HG03097 (cell line): Measurements from ENCODE around the gene SCFD1.
"Not testable (repeated sequence)": the region's sequence is repeated elsewhere in the genome, so short reads cannot be mapped to it uniquely, and the experiment has no call there.

Experiments
- ATAC-seq: cut with Tn5 transposase; IDR thresholded peaks from one replicate; pipeline ENCODE4 v1.9.1; 2021; ENCODE audit not compliant: unreplicated experiment, low FRiP score

Gene SCFD1

GRCh38 chr14:30607156-30607780, 14.9 kb upstream of the SCFD1 start:
- no peak for ATAC-seq

DNA sequence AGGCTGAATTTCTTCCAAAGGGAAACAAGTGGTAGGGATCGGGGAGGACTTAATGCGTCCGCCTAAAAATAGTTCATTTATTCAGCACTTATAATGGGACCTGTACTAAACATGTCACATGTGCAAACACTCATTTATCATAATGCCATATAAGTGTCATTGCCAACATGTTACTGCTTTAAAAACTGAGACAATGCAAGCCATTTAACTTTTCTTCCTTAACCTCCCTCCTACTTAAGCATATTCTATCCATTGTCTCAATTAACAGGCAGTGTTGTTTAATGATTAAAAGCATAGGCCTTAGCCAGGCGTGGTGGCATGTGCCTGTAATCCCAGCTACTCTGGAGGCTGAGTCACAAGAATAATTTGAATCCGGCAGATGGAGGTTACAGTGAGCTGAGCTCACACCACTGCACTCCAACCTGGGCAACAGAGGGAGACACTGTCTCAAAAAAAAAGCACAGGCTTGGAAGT, 13.5 kb upstream of the SCFD1 start:
- no peak for ATAC-seq

DNA sequence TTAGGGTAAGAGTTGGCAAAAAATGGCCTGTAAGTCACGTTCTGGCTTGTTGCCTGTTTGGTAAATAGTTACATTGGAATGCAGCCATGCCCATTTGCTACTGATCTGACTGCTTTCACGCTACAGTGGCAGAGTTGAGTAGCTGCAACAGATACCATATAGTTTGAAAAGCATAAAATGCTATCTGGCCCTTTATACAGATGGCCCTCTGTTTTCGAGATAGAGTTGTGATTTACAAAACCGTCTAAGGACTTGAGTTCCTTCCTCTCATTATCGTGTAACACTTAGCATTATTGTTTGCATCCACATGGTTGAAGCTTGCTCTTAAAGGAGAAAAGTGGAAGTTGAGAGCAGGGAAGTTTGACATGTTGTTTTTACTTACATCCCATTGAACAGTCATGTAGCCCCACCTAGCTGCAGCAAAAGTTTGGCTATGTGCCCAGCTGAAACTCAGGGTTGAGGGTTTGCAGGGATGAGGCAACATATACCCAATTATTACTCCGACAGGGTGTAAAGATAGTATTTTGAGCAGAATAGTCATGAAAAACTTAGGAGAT, 11.3 kb upstream of the SCFD1 start:
- no peak for ATAC-seq

- ATAC-seq: no peak
These were observed 8.0 kb upstream of the SCFD1 start for GRCh38 chr14:30614155-30614554.

DNA sequence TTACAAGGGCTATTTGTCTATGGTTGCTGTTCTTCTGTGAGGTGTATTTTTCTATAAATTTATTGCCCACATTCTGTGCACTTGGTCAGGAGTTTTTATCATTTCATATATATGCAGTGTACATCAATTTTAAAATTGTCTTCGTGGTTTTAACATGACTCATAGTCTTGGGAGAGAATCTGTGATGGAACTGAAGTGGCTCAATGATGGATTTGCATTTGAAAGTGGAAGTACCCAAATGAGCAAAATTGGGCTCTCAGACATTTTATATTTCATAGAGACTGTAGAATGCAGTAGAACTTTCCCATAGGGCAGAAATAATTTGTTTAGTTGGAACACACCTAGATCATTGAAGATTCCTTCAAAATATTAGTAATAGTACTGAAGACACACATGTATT, 1.9 kb upstream of the SCFD1 start:
- ATAC-seq: peak; percentile 35

DNA sequence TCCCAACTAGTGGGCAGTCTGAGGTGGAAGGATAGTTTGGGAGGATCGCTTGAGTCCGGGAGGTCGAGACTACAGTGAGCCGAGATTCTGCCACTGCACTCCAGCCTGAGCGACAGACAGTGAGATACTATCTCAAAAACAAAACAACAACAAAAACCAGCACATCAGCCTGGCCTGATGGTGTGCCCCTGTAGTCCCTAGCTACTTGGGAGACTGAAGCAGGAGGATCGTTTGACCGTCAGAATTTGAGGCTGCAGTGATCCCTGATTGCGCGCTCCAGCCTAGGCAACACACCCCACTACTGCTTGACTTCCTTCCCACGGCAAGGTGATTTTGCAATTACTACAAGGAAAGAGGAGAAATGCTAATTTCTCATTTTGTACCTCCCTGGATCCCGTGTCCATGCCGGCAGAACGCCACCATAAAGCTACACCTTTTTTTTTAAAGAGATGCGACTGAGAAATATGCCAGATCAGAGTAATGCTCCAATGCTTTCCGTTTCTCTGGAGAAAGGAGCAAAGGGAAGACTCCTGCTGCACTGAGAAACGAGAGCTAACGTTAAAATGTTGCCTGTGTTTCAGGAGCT, 672 bp upstream of the SCFD1 start:
- ATAC-seq: peak; percentile 0

GRCh38 chr14:30623412-30624131, 1.5 kb downstream of the SCFD1 start:
- no peak for ATAC-seq

DNA sequence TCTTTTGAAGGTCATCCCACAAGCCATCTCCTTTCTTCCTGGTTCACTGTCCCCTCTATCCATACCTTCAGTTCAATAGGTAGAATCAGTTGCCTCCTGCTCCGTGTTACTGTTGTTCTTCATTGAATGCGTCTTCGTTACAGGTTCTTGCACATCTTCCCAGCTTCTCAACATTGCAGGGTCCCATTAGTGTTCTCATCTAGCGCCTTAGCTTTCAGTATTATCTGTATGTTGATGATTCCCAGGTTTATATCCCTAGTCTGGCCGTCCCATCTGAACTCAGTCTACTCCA, 2.0 kb downstream of the SCFD1 start:
- ATAC-seq: no peak

GRCh38 chr14:30625533-30625932, 3.4 kb downstream of the SCFD1 start:
- no peak for ATAC-seq

GRCh38 chr14:30629432-30629831, 7.3 kb downstream of the SCFD1 start:
- not testable (repeated sequence) for ATAC-seq

- ATAC-seq: no peak
These were observed 8.1 kb downstream of the SCFD1 start for GRCh38 chr14:30630248-30630647.

GRCh38 chr14:30632730-30633129, 10.6 kb downstream of the SCFD1 start:
- no peak for ATAC-seq

- no peak for ATAC-seq
These were observed 16.8 kb downstream of the SCFD1 start for GRCh38 chr14:30638926-30639325.

- ATAC-seq: no peak
These were observed 19.1 kb downstream of the SCFD1 start for GRCh38 chr14:30641207-30641606.

- not testable (repeated sequence) for ATAC-seq
These were observed 22.3 kb downstream of the SCFD1 start for GRCh38 chr14:30644462-30644861.

DNA sequence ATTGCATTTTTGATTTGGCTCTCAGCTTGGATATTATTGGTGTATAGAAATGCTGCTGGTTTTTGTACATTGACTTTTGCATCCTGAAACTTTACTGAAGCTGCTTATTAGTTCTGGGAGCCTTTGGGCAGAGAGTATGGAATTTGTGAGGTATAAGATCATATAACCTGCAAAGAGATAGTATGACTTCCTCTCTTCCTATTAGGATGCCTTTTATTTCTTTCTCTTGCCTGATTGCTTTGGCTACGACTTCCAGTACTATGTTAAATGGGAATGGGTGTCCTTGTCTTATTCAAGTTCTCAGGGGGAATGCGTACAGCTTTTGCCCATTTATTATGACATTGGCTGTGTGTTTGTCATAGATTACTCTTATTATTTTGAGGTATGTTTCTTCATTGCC, 23.5 kb downstream of the SCFD1 start:
- ATAC-seq: no peak

- no peak for ATAC-seq
These were observed 26.4 kb downstream of the SCFD1 start for GRCh38 chr14:30648471-30648870.

- ATAC-seq: no peak
These were observed 29.8 kb downstream of the SCFD1 start for GRCh38 chr14:30651937-30652336.

DNA sequence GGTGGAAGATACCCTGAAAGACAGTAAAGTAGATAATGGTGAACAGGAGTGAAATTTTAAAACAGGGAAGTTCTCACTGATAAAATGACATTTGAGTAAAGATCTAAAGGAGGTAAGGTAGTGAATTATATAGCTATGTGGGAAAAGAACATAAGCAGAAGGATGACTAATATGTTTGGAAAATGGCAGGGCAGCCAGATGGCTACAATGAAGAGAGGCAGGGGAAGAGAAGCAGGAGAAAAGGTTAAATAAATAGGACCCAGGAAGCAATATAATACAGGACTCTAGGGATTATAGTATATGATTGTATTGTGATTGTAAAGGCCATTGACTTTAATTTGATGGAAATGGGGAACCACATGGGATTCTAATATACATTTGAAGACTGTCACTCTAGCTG, 33.0 kb downstream of the SCFD1 start:
- no peak for ATAC-seq

DNA sequence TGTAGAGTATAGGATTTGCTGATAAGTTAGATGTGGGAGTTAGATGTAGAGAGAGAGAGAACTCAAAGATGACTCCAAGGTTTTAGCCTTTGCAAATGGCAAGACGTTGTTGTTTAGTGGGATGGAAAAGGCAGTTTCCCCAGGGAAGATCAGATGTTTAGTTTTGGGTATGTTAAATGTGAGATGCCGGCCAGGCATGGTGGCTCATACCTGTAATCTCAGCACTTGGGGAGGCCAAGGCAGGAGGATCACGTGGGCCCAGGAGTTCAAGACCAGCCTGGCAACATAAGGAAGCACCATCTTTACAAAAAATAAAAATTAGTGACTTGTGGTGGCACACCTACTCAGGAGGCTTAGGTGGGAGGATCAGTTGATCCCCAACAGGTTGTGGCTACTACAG, 33.5 kb downstream of the SCFD1 start:
- no peak for ATAC-seq

- ATAC-seq: no peak
These were observed 34.1 kb downstream of the SCFD1 start for GRCh38 chr14:30656190-30656632.

GRCh38 chr14:30657050-30657449, 34.9 kb downstream of the SCFD1 start:
- no peak for ATAC-seq
